GM18507 (cell line): Measurements from ENCODE around the gene MFSD6.
"Not testable (repeated sequence)": the region's sequence is repeated elsewhere in the genome, so short reads cannot be mapped to it uniquely, and the experiment has no call there.

ENCODE experiments used
- DNase-seq: peaks from one replicate; pipeline ENCODE4 v3.0.0; 2011; ENCODE audit warnings: low read depth; ENCODE audit not compliant: insufficient read length; ENCODE audit errors: extremely low spot score
- FAIRE-seq: peaks from 2 replicates; lab custom pipeline; 2011; peaks lifted over from hg19 to GRCh38; lab: Jason Lieb, UNC

MFSD6 gene

DNA sequence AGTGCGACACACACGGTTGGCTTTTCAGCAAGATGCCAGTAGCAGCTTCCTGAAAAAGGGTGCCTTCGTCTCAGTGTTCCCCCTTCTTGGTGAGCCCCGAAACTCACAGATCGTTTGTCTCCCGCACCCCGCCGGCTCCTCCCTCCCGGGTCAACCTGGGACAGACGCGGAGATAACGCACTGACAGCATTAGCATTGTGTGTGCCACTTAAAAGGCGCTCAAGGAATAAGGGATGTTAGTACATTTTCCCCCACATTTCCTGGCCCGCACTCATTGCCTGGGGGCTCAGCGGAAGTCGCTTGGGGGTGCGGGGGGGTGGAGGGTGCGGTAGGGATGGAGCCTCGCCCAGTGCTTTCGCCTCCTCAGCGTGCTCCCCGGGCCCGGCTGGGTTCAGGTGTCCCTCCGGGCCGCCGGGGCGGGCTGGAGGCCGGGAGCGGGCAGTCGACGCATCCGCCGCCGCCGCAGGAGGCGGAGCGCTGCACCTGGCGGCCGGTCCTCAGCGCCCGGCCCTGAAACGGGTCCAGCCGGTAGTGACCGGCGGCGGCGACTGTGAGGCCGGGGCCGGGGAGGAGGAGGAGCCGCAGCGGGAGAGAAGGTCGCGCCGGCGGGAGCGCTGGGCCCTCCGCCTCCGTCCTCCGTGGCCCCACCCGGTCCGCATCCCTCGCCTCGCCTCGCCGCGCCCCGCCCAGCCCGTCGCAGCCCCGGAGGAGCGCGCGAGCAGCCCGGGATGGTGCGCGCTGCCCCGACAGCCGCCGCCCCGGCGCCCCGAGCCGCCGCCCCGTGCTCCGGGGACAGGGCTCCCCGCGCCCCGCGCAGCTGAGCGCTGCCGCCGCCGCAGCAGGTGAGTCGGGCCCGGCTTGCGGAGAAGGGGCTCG, at the start of gene MFSD6:
MFSD6 (plus strand) TSS at position 694 of the 876 bp plus-strand sequence. CDS start 27,675 bp downstream, outside the sequence.
- FAIRE-seq (no peak), DNase-seq (peak; percentile 36)

DNA sequence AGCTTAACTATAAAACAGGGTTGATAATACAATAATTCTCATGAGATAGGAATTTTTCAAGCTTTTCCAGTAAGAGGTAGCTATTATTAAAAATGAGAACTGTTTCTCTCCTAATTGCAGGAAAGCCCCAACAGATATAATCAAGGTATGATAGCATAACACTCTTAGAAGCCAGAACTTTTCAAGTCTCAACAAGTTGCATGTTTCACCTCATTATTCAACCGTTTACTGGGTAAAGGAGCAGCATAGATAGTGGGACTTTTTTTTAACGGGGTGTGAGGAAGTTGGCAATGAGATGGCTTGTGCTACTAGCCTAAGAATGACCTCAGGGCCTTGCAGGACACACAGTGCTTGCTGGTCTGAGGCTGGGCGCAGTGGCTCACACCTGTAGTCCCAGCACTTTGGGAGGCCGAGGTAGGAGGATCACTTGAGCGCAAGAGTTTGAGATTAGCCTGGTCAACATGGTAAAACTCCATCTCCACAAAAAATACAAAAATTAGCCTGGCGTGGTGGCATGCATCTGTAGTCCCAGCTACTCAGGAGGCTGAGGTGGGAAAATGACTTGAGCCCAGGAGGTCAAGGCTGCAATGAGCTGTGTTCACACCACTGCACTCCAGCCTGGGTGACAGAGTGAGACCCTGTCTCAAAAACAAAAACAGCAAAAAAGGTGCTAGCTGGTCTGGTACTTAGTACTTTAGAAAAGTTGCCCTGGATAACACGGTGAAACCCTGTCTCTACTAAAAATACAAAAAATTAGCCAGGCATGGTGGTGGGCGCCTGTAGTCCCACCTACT, 49.3 kb upstream of the MFSD6 start:
- FAIRE-seq = peak; percentile 18
- not testable (repeated sequence) for DNase-seq

DNA sequence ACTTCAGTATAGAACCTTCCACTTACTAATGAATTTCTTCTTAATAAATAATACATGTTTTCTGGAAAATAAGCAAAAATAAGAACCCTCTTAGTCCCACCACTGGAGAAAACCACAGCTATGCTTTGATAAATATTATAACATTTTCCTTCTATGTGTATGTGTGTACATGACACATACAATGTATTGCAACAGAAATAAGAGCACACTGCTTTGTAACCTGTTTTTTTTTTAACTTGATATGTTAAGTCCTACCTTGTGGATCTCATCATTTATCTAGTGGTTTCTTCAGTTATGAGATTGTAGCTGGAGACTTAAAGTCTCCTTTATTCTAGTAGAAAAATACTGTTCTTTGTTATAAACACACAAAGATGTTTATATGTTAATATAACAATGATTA, 47.6 kb upstream of the MFSD6 start:
- no peak for FAIRE-seq
- no peak for DNase-seq

DNA sequence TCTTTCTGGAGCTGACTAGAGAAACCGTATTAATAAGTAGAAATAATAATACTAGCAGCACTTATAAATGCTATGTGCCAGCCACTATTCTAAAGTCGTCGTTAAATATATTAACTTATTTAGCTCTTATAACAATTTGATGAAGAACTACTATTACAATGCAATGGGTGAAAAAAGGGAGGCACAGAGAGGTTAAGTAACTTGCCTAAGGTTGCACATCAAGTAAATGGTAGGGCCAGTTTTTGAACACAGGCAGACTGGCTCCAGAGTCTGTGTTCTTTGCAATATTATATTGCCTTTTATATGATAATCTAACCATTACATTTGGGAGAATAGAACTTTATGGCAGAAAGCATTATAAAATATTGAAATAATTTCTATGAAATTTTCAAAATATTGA, 47.2 kb upstream of the MFSD6 start:
- FAIRE-seq = no peak
- DNase-seq = no peak

DNA sequence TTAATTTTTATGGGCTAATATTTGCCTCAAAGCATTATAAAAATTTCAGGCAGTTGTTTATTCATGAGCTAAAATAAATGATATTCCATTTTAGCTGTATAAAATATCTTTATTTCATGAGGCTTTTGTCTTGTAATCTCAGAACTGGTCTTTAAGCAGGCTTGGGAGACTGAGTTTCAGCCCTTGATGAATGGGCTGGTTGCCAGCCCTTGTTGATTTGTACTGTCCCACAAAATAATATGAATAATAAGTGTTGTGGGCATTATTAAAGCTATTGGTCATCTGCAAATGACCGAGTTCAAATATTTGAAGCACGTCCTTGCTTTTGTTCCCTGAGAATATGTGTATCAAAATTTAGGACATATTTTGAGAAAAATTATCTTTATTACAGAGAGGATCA, 46.6 kb upstream of the MFSD6 start:
- no peak for DNase-seq
- FAIRE-seq = no peak

DNA sequence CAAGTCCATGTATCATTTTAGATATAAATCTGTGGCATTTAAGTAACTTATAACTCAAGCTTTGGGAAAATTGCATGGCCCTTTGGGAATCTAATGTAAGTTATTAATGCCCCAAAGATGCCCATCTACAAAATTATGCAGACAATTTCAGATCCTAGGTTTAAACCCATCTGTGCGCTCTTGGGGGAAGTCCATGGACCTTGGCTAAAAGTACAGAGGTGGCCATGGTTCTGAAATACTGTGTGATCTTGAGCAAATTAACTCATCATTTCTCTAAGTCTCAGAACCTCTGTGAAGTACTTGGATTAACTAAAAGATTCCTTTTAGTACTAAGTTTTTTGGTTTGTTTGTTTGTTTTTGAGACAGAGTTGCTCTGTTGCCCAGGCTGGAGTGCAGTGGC, 45.3 kb upstream of the MFSD6 start:
- DNase-seq = no peak
- FAIRE-seq = no peak

DNA sequence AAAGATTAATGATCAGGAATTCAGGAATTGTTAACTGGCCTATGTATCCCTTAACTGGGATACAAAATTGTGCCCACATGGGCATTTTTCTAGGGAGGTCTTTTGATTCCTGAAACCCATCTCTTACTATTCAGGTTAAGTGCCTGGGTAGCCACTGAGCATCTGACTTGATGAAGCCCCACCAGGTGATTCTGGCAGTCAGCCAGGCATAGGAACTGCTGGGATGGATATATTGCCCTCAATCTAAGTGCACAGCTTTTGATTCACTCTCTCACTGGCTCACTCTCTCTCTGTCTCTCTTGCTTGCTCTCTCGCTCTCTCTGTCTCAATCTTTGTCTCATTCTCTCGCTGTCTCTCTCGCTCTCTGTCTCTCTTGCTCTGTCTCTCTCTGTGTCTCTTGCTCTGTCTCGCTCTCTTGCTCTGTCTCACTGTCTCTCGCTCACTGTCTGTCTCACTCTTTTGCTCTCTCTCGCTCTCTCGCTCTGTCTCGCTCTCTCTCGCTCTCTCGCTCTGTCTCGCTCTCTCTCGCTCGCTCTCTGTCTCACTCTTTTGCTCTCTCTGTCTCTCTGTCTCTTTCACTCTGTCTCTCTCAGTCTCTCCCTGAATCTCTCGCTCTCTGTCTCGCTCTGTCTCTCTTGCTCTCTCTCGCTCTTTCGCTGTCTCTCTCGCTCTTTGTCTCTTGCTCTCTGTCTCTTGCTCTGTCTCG, 42.5 kb upstream of the MFSD6 start:
- FAIRE-seq (no peak), DNase-seq (no peak)

DNA sequence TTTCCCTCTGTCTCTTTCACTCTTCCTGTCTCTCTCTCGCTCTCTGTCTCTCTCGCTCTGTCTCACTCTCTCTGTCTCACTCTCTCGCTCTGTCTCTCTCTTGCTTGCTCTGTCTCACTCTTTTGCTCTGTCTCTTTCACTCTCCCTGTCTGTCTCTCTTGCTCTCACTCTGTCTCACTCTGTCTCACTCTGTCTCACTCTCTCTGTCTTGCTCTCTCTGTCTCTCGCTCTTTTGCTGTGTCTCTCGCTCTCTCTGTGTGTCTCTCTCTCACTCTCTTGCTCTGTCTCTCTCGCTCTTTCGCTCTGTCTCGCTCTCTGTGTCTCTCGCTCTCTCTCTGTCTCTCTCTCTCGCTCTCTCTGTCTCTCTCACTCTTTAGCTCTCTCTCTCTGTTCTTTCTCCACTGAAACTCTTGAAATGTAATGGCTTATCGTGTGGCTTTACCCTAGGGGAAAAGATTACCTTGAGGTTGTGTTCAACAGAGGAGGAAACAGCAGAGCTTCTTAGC, 41.9 kb upstream of the MFSD6 start:
- FAIRE-seq (no peak), DNase-seq (no peak)

DNA sequence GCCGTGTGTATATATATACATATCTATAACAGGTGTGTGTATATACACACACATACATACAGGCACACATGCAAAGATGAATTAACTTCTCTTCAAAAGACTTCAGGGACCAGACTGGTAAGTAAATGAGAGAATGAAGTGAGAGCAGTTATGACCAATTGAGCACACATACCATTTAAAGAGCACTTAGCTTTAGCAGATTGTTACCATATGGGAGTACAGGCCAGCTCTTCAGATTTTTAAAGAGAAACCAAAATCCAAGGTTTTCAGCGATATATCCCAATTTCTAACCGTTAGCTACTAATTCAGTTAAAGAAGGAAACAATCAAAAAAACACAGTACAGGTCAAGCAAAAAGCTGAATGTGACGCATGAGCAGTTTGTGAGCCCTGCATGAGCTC, 41.1 kb upstream of the MFSD6 start:
- DNase-seq (no peak), FAIRE-seq (no peak)

DNA sequence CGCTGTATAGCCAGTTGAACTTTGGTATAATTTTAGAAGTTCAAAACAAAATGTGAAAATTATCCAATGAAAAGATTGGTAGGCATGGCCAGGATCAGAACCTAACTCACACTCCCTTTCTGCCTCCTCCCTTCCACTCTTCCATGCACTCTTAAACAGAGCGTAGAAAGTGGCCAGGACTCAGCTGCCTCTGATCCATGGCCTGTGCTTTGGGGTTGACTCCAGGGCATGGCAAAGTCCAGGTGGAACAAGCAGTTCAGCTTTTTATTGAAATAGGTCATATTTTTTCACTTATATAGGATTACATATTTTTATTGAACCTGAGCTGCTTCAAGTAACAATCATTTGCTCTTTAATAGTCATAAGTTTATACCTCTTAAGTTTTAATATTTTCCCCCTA, 38.5 kb upstream of the MFSD6 start:
- no peak for FAIRE-seq
- no peak for DNase-seq

DNA sequence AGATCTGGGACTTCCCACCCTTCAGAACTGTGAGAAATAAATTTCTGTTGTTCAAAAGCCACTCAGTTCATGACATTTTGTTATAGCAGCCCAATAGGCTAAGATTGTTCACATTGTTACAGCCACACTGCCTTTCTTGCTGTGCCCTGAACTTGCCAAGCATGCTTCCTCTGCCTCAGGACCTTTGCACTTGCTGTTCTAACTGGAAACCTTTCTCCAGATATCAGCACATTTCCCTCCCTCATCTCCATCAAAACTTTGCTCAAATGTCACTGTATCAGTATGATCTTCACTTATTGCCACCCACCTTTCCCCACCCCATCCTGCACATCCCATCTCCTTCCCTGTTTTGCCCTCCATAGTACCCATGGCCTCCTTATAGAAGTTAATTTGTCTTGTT, 32.1 kb upstream of the MFSD6 start:
- no peak for FAIRE-seq
- DNase-seq = no peak

DNA sequence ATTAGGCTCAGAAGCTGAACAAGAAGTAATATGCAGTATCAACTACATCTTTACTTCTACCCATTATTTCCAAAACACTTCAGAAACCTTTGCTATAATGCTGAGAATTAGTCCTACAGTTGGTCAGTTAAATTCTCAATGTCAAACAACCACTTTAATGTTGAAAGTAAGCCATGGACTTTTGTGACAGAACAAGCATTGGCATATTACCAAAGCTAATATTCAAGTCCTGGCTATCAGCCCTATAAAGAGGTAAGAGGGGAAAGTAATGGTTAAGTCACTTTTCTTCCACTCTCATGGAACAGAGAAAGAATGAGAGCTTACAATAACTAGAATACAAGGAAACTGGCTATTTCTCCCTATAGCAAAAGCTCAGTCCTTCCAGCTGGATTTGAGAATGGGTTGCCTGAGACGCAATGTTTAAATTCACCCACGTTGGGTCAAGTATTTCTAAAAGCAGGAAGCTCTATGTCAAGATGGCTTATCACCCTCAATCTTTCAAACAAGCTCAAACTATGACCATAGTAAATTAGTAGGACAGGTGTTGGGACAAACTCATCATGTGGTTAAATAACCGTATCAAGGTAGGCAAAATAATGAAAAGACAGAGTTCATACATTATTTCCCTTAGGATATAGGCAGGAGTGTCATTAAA, 31.4 kb upstream of the MFSD6 start:
- FAIRE-seq = no peak
- DNase-seq = no peak

DNA sequence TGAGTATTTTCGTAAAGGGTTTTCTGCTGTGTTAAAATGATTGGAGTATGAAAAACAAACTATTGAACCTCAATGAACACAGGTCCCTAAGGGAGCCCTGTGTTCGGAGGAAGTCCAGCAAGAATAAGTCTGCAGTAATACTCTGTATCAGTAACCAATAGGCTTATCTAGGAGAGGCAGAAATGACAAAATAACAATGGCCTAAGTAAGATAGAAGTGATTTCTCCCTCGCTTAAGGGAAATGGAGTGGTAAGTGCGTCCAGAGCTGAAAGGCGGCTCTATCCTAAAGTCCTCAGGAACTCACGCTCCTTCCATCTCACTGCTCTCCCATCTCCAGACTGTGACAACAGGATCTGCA, 29.3 kb upstream of the MFSD6 start:
- no peak for FAIRE-seq

DNA sequence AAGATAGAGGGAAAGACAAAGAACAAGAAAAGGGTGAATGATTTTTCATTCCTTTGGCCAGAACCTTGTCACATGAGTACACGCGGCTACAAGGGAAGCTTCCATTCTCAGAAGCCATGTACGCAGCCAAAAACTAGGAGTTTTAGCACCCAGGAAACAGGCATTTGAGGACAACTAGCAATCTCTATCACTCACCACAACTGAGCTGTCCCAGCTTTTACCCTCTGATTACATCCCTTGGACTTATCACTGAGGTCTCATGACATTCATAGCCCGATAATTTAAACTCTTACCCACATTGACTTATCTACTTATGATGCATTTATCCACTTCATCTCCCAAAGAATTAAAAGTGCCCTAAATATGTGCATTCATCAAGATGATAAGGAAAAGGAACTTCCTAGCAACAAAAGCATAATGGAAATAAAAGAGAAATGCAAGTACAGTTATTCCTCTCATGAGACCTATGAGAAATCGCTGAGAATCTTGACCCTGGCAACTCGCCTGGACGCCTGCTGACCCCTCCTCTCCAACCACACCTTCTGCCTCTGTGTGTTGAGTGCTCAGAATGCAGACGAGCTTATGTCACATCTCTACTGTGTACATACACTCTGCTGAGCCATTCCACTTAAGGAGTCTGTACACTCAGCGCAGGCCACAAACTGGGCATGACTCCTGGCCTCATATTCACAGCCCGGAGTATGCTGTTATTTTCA, 28.7 kb upstream of the MFSD6 start:
- FAIRE-seq (no peak), DNase-seq (no peak)

More for the DNA sequence above, 29.3 kb upstream of the MFSD6 start:
- no peak for DNase-seq

DNA sequence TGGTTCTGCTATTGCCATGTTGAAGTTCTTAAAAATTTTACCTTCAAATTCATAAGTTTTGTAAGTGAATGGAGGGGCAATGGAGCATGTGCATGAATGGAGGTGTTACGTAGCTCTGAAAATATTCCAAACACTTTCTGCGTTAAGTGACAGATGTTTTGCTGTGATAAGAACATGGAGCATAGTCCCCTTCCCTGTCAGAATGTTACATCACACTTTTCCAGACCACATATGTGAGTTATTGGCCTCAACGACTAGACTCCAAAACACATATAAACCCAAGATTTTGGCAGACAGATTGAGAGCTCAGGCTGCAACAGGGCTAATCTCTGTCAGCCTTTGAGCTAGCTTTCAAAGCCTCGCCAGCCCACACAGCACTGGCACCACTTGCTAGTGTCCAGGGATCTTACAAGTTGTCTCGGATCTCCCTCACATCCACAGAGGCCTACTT, 27.2 kb upstream of the MFSD6 start:
- DNase-seq (no peak), FAIRE-seq (no peak)

DNA sequence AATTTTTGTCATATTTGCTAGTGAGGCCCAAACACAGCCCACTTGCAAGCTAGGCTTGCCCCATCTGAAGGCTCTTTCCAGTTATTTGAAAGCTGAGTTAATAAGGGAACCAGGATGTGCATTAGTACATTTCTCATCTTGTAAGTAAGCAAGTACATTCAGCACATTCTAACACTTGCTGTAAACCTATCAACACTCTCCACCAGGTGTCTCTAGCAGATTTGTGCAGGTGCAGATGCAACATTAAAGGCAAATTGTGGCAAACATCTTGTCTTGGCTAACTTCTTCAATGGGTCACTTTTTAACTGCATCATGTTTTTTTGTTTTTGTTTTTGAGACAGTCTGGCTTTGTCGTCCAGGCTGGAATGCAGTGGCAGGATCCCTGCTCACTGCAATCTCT, 25.3 kb upstream of the MFSD6 start:
- peak; percentile 87 for FAIRE-seq

DNA sequence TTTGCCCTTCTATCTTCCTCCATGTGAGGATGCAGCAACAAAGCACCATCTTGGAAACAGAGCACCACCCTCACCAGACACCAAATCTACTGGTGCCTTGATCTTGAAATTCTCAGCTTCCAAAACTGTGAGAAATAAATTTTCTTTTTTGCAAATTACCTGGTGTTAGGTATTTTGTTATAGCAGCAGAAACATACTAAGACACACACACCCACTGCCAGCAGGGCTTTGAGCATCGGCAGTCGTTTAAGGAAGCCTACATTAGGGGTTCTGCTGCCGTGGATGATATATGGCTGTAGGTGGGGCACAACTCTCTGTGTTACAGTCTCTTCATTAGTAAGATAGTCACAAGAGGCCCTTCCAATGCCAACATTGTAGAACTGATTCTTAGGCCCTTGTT, 20.7 kb upstream of the MFSD6 start:
- FAIRE-seq (no peak), DNase-seq (no peak)

More for the DNA sequence above, 25.3 kb upstream of the MFSD6 start:
- peak; percentile 49 for DNase-seq

DNA sequence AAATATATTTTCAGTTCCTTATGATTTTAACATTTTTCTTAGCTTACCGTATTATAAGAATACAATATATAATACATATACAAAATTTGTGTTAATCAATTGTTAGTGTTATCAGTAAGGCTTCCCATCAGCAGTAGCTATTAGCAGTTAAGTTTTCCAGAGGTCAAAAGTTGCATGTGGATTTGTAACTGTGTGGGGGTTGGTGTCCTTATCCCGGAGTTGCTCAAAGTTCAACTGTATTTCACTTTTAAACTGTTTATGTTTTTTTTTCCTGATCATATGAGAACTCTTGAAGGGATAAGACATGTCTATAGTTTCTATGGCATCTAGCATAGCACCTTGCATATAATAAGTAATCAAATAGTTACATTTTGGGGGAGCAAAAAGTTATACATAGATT, 11.9 kb upstream of the MFSD6 start:
- FAIRE-seq (no peak), DNase-seq (no peak)
